ENCODE measurements around the gene CNKSR2. TPM values are rescaled to one million over a fixed set of nuclear protein-coding genes. Genes with fewer than 3 reads are reported as not detected.

CNKSR2 gene
- total and polyA plus RNA-seq, 4 experiments from 2014 or later, result 1.5 to 9.8 (median 5.4) TPM

DNA sequence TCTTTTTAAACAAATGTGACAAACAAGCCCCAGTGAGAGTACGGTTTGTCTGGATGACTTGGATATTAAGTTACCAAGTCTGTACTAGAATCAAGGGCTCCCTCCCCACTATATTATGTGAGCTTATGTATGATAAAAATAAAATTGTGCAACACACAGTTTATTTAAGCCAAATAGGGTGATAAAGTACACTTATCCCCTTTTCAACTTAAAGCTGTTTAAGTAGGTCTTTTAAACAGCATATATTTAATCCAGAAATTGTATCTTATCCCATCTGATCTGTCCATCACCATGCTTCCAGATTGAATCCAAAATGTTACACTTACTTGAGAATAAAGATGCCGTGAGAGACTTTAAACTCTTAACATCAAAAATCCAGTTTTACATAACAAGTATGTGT is 285.9 kb downstream of the CNKSR2 start:
- Histone ChIP-seq H3K27me3 (ENCODE audit: insufficient read depth, low read length) (no peaks in the 10 kb centered on the region), H3K4me1 (ENCODE audit: insufficient read depth, low read length) (no peaks in the 10 kb centered on the region), H3K9me3 (ENCODE audit: control insufficient read depth in 1 of 2, low read length in 2 of 2) (no peaks in the 10 kb centered on the region), H3K27ac (ENCODE audit: low read depth, low read length) (no peak overlapping the region), H3K36me3 (ENCODE audit: insufficient read depth, low read length) (no peaks in the 10 kb centered on the region), H3K4me3 (ENCODE audit: low read length in 2 of 2) (no peak overlapping the region)
- no peak for DNase-seq
- Mint-ChIP-seq H3K36me3 (no peaks in the 10 kb centered on the region), H3K27me3 (peaks cover 0 to 5% of the 10 kb centered on the region in 2 donors), H3K4me3 (no peak overlapping the region), H3K4me1 (peaks cover 0 to 2% (median 0%) of the 10 kb centered on the region in 4 donors), H3K9me3 (no peaks in the 10 kb centered on the region), H3K27ac (no peak overlapping the region)
- ChIA-PET CTCF (ENCODE audit: partially characterized antibody) (no interaction called here), POLR2A (ENCODE audit: partially characterized antibody) (no interaction called here)
- intact Hi-C loops (cut with micrococcal nuclease), result no loop called here

GRCh38 chrX:21661316-21661715 is 287.1 kb downstream of the CNKSR2 start:
- no peak for DNase-seq
- Mint-ChIP-seq H3K36me3 (no peaks in the 10 kb centered on the region), H3K4me3 (no peak overlapping the region), H3K27ac (no peak overlapping the region), H3K4me1 (peaks cover 0 to 2% (median 0%) of the 10 kb centered on the region in 4 donors), H3K9me3 (no peaks in the 10 kb centered on the region), H3K27me3 (peaks cover 0 to 8% of the 10 kb centered on the region in 2 donors)
- Histone ChIP-seq H3K27me3 (ENCODE audit: insufficient read depth, low read length) (no peaks in the 10 kb centered on the region), H3K4me3 (ENCODE audit: low read length in 2 of 2) (no peak overlapping the region), H3K27ac (ENCODE audit: low read depth, low read length) (no peak overlapping the region), H3K36me3 (ENCODE audit: insufficient read depth, low read length) (no peaks in the 10 kb centered on the region), H3K4me1 (ENCODE audit: insufficient read depth, low read length) (no peaks in the 10 kb centered on the region), H3K9me3 (ENCODE audit: control insufficient read depth in 1 of 2, low read length in 2 of 2) (no peaks in the 10 kb centered on the region)
- ChIA-PET CTCF (ENCODE audit: partially characterized antibody) (no interaction called here), POLR2A (ENCODE audit: partially characterized antibody) (no interaction called here)
- intact Hi-C loops (cut with micrococcal nuclease), result no loop called here

GRCh38 chrX:21662761-21663160 is 288.5 kb downstream of the CNKSR2 start:
- intact Hi-C loops (cut with micrococcal nuclease), result no loop called here
- POLR2A ChIA-PET (ENCODE audit: partially characterized antibody), result no interaction called here
- DNase-seq, result no peak
- H3K9me3 Mint-ChIP-seq, result no peaks in the 10 kb centered on the region
- H3K27me3 ChIP-seq (ENCODE audit: insufficient read depth, low read length), result no peaks in the 10 kb centered on the region
- no peaks in the 10 kb centered on the region for H3K9me3 ChIP-seq (ENCODE audit: control insufficient read depth in 1 of 2, low read length in 2 of 2)
- H3K4me3 Mint-ChIP-seq, result no peak overlapping the region
- no peak overlapping the region for H3K27ac Mint-ChIP-seq
- CTCF ChIA-PET (ENCODE audit: partially characterized antibody), result no interaction called here
- H3K36me3 ChIP-seq (ENCODE audit: insufficient read depth, low read length), result no peaks in the 10 kb centered on the region
- no peak overlapping the region for H3K27ac ChIP-seq (ENCODE audit: low read depth, low read length)
- H3K4me3 ChIP-seq (ENCODE audit: low read length in 2 of 2), result no peak overlapping the region
- no peaks in the 10 kb centered on the region for H3K36me3 Mint-ChIP-seq
- peaks cover 0 to 2% (median 0%) of the 10 kb centered on the region in 4 donors for H3K4me1 Mint-ChIP-seq
- peaks cover 0 to 8% of the 10 kb centered on the region in 2 donors for H3K27me3 Mint-ChIP-seq
- H3K4me1 ChIP-seq (ENCODE audit: insufficient read depth, low read length), result no peaks in the 10 kb centered on the region

DNA sequence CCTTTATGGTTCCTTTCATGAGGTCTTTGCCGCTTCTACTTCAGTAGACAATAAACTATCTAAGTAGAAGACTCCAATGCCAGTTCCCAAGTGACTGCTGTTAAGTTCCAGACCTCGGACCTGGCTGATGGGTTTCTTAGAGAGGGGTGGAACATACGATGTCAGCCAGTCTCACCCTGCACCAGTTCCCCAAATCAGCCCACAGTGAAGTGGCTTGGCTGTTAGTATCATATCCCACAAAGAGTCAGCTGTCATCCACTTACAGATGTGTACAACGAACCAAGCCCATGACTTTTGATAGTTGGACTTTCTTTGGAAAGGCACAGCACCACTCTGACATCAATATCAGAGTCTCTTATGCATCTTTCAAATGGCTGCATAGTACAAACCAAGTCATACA is 292.0 kb downstream of the CNKSR2 start:
- DNase-seq, result no peak
- Histone ChIP-seq H3K4me3 (ENCODE audit: low read length in 2 of 2) (no peak overlapping the region), H3K27ac (ENCODE audit: low read depth, low read length) (no peak overlapping the region), H3K4me1 (ENCODE audit: insufficient read depth, low read length) (no peaks in the 10 kb centered on the region), H3K27me3 (ENCODE audit: insufficient read depth, low read length) (no peaks in the 10 kb centered on the region), H3K36me3 (ENCODE audit: insufficient read depth, low read length) (no peaks in the 10 kb centered on the region), H3K9me3 (ENCODE audit: control insufficient read depth in 1 of 2, low read length in 2 of 2) (no peaks in the 10 kb centered on the region)
- CTCF ChIA-PET (ENCODE audit: partially characterized antibody), result no interaction called here
- Mint-ChIP-seq H3K36me3 (no peaks in the 10 kb centered on the region), H3K27ac (no peak overlapping the region), H3K27me3 (peaks cover 0 to 8% of the 10 kb centered on the region in 2 donors), H3K4me1 (no peaks in the 10 kb centered on the region), H3K4me3 (no peak overlapping the region), H3K9me3 (no peaks in the 10 kb centered on the region)
- POLR2A ChIA-PET (ENCODE audit: partially characterized antibody), result no interaction called here
- intact Hi-C loops (cut with micrococcal nuclease), result no loop called here

DNA sequence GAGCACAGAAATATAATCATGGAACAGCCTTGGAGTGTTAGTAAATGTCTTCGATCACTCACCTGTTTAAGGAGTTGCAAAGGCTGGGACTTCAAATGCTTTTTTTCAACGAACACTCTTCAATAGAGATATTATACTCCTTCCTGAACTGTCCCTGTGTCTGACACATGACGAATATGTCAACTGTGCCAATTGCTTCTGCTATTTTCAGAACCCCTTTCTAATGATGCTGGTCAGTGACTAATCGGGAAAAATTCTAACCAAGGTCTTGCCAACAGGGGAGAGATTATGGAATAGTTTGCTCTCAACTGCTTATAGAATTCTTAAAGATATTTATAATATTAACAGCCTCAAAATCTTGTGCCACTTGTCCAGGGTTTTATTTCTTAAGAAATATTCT is 292.5 kb downstream of the CNKSR2 start:
- no peaks in the 10 kb centered on the region for H3K36me3 Mint-ChIP-seq
- Histone ChIP-seq H3K9me3 (ENCODE audit: control insufficient read depth in 1 of 2, low read length in 2 of 2) (no peaks in the 10 kb centered on the region), H3K36me3 (ENCODE audit: insufficient read depth, low read length) (no peaks in the 10 kb centered on the region), H3K4me3 (ENCODE audit: low read length in 2 of 2) (no peak overlapping the region), H3K27ac (ENCODE audit: low read depth, low read length) (no peak overlapping the region), H3K4me1 (ENCODE audit: insufficient read depth, low read length) (no peaks in the 10 kb centered on the region), H3K27me3 (ENCODE audit: insufficient read depth, low read length) (no peaks in the 10 kb centered on the region)
- intact Hi-C loops (cut with micrococcal nuclease), result no loop called here
- no peak overlapping the region for H3K27ac Mint-ChIP-seq
- no peaks in the 10 kb centered on the region for H3K4me1 Mint-ChIP-seq
- H3K27me3 Mint-ChIP-seq, result peaks cover 0 to 8% of the 10 kb centered on the region in 2 donors
- H3K9me3 Mint-ChIP-seq, result no peaks in the 10 kb centered on the region
- POLR2A ChIA-PET (ENCODE audit: partially characterized antibody), result no interaction called here
- no peak overlapping the region for H3K4me3 Mint-ChIP-seq
- no peak for DNase-seq
- CTCF ChIA-PET (ENCODE audit: partially characterized antibody), result no interaction called here

DNA sequence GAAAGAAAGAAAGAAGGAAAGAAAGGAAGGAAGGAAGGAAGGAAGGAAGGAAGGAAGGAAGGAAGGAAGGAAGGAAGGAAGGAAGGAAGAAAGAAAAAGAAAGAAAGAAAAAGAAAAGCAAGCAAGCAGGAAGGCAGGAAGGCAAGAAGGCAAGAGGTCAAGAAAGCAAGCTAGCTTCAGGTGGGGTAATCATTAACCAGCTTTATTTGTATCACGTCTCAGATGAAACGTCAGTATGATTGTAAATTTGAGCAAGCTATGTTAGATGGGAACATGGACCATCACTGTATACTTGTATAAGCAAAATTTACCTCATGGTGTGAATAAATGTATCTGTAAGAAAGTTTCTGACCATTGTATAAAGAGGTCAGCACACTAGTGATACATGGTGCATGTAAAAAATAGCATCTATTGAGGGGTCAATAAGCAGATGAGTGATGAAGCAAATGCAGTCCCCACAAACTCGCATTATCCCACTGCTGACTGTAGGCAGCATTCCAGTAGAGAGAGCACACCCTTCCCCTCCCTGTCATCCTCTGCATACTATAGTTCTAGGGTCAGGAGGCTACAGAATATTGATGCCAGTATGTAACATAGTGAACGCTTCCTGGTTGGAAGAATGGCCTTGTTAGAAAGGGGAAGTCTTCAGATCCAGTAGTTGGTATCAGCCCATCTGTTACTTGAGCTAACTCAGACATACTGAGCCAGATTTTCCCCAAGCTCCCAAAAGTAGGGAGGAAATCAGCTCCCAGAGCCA is 300.4 kb downstream of the CNKSR2 start:
- CTCF ChIA-PET (ENCODE audit: partially characterized antibody), result no interaction called here
- no peak overlapping the region for H3K27ac Mint-ChIP-seq

DNA sequence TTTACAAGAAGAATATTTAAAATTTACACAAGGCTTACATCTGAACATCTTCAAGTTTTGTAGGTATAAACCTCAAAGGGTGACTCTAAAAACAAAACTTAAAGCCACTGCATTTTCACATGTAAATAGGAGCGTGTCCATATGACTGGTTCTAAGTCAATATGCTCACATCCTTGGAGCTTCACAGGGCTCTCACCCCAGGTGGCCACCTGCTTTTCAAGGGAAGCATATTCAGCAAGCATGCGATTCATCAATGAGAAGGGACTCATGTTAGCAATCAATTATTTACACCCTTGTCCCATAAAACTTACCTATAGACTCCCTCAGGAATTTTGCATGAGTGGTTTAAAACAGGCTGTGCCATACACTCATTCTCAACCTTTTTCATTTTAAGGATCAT is 301.7 kb downstream of the CNKSR2 start:
- POLR2A ChIA-PET (ENCODE audit: partially characterized antibody), result no interaction called here
- no peak overlapping the region for H3K4me3 Mint-ChIP-seq
- Histone ChIP-seq H3K36me3 (ENCODE audit: insufficient read depth, low read length) (no peaks in the 10 kb centered on the region), H3K9me3 (ENCODE audit: control insufficient read depth in 1 of 2, low read length in 2 of 2) (no peaks in the 10 kb centered on the region), H3K27ac (ENCODE audit: low read depth, low read length) (no peak overlapping the region), H3K27me3 (ENCODE audit: insufficient read depth, low read length) (no peaks in the 10 kb centered on the region), H3K4me1 (ENCODE audit: insufficient read depth, low read length) (no peaks in the 10 kb centered on the region), H3K4me3 (ENCODE audit: low read length in 2 of 2) (no peak overlapping the region)
- intact Hi-C loops (cut with micrococcal nuclease), result no loop called here
- peaks cover 0 to 1% of the 10 kb centered on the region in 2 donors for H3K27me3 Mint-ChIP-seq
- no peaks in the 10 kb centered on the region for H3K36me3 Mint-ChIP-seq
- H3K9me3 Mint-ChIP-seq, result peaks cover 0 to 4% (median 0%) of the 10 kb centered on the region in 8 donors
- peaks cover 0 to 1% (median 0%) of the 10 kb centered on the region in 4 donors for H3K4me1 Mint-ChIP-seq
- CTCF ChIA-PET (ENCODE audit: partially characterized antibody), result no interaction called here
- no peak overlapping the region for H3K27ac Mint-ChIP-seq
- no peak for DNase-seq

More for the DNA sequence above, 300.4 kb downstream of the CNKSR2 start:
- H3K27ac ChIP-seq (ENCODE audit: low read depth, low read length), result no peak overlapping the region
- H3K27me3 ChIP-seq (ENCODE audit: insufficient read depth, low read length), result no peaks in the 10 kb centered on the region
- no peak overlapping the region for H3K4me3 Mint-ChIP-seq
- H3K27me3 Mint-ChIP-seq, result peaks cover 0 to 1% of the 10 kb centered on the region in 2 donors
- POLR2A ChIA-PET (ENCODE audit: partially characterized antibody), result no interaction called here
- peaks cover 0 to 1% (median 0%) of the 10 kb centered on the region in 4 donors for H3K4me1 Mint-ChIP-seq
- DNase-seq, result no peak
- H3K4me3 ChIP-seq (ENCODE audit: low read length in 2 of 2), result no peak overlapping the region
- no peaks in the 10 kb centered on the region for H3K4me1 ChIP-seq (ENCODE audit: insufficient read depth, low read length)
- no peaks in the 10 kb centered on the region for H3K36me3 Mint-ChIP-seq
- H3K36me3 ChIP-seq (ENCODE audit: insufficient read depth, low read length), result no peaks in the 10 kb centered on the region
- intact Hi-C loops (cut with micrococcal nuclease), result no loop called here
- peaks cover 0 to 4% (median 0%) of the 10 kb centered on the region in 8 donors for H3K9me3 Mint-ChIP-seq
- H3K9me3 ChIP-seq (ENCODE audit: control insufficient read depth in 1 of 2, low read length in 2 of 2), result no peaks in the 10 kb centered on the region
